ENCODE data around the gene IER3. TPM values are rescaled to one million over a fixed set of nuclear protein-coding genes. Genes with fewer than 3 reads are reported as not detected.
A peak's percentile ranks its signal among the peaks of the same experiment; 100 is the strongest.
"Not testable (repeated sequence)": the region's sequence is repeated elsewhere in the genome, so short reads cannot be mapped to it uniquely, and the experiment has no call there.

IER3 gene
- total RNA-seq, 1 donor from 2014 or later, result 33.0 TPM

GRCh38 chr6:30768634-30769087 is 24.3 kb upstream of the IER3 start:
- no peak for DNase-seq

GRCh38 chr6:30767944-30768301 is 23.6 kb upstream of the IER3 start:
- DNase-seq, result no peak

GRCh38 chr6:30767158-30767943 is 23.0 kb upstream of the IER3 start:
- no peak for DNase-seq

- no peak for DNase-seq
Measured at GRCh38 chr6:30766461-30767157, 22.3 kb upstream of the IER3 start.

GRCh38 chr6:30765495-30765894 is 21.1 kb upstream of the IER3 start:
- not testable (repeated sequence) for DNase-seq

GRCh38 chr6:30764490-30765043 is 20.2 kb upstream of the IER3 start:
- not testable (repeated sequence) for DNase-seq

GRCh38 chr6:30763618-30764489 is 19.5 kb upstream of the IER3 start:
- DNase-seq, result no peak

- DNase-seq, result no peak
Measured at GRCh38 chr6:30763155-30763617, 18.8 kb upstream of the IER3 start.

GRCh38 chr6:30761791-30762429 is 17.6 kb upstream of the IER3 start:
- DNase-seq, result no peak

GRCh38 chr6:30760549-30760948 is 16.2 kb upstream of the IER3 start:
- DNase-seq, result no peak

GRCh38 chr6:30759575-30760239 is 15.4 kb upstream of the IER3 start:
- DNase-seq, result no peak

- DNase-seq, result no peak
Measured at GRCh38 chr6:30757261-30757904, 13.0 kb upstream of the IER3 start.

GRCh38 chr6:30756405-30757003 is 12.2 kb upstream of the IER3 start:
- not testable (repeated sequence) for DNase-seq

- DNase-seq, result no peak
Measured at GRCh38 chr6:30754631-30755030, 10.3 kb upstream of the IER3 start.

- DNase-seq, result peak; percentile 87
Measured at GRCh38 chr6:30752157-30752927, 8.0 kb upstream of the IER3 start.

- no peak for DNase-seq
Measured at GRCh38 chr6:30750379-30750668, 6.0 kb upstream of the IER3 start.

GRCh38 chr6:30749554-30750378 is 5.4 kb upstream of the IER3 start:
- DNase-seq, result no peak

GRCh38 chr6:30748851-30749540 is 4.6 kb upstream of the IER3 start:
- no peak for DNase-seq

Data from skin of body (tissue), 2 donors.